Tibial nerve (tissue), 4 donors: ENCODE data around the gene FADS6.

Experiments
- EP300 ChIP-seq, 2 donors: sonication (generic); formaldehyde crosslinking; IDR thresholded peaks; one replicate each; pipeline ENCODE4 v1.6.1; 2017; ENCODE audit warnings: antibody characterized with exemption in 2 of 2, mild to moderate bottlenecking in 1 of 2
- POLR2A ChIP-seq, 2 donors: fragments of 450-650 bp; IDR thresholded peaks; one replicate each; pipeline ENCODE4 v1.6.1; 2017; ENCODE audit warnings: antibody characterized with exemption in 2 of 2, mild to moderate bottlenecking in 2 of 2, moderate library complexity in 2 of 2
- TF ChIP-seq, protein P1 (sequence below), 5 experiments: fragments of 200-600 bp in 3 of 5; fragments of 450-650 bp in 2 of 5; sonication (generic) in 3 of 5; IDR thresholded peaks; one replicate each; pipeline ENCODE4 v1.5.1; 2016 to 2019; ENCODE audit warnings: antibody characterized with exemption in 5 of 5, mild to moderate bottlenecking in 3 of 5, moderate library complexity in 2 of 5

DNA sequence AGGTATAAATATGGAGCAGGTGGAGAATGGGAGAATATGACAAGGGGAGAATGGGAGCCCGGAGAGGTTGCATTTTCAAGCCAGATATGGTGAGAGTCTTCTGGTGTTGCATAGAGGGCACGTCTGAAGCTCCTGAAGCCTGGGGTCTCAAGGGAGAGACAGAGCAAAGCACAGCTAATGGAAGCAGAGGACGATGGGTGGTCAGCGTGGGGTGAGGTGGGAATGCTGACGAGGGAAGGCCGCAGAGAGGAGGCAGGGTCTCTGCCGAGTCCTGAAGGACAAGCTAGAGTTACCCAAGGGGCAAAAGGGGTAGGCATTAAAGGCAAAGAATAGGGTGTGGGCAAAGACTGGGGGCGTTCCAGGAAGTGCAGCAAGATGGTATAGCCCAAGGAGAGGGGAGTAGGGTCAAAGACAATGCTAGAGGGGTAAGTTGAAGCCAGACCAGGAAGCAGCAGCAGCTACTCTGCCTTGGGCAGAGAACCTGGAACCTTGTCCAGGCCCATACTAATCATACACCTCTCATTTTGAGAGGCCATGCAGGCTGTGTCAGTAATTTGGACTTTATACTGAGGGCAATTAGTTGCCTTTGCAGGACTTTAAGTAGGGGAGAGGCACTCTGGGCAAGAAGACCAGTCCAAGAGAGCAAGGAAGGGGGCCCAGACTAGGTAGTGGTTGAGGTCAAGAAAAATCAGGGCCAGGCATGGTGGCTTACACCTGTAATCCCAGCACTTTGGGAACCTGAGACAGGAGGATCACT lies 44.9 kb upstream of the FADS6 start:
- no peak for TF ChIP-seq POLR2A (IDR thresholded peaks at IDR 0.05)
- TF ChIP-seq, protein P1, sequence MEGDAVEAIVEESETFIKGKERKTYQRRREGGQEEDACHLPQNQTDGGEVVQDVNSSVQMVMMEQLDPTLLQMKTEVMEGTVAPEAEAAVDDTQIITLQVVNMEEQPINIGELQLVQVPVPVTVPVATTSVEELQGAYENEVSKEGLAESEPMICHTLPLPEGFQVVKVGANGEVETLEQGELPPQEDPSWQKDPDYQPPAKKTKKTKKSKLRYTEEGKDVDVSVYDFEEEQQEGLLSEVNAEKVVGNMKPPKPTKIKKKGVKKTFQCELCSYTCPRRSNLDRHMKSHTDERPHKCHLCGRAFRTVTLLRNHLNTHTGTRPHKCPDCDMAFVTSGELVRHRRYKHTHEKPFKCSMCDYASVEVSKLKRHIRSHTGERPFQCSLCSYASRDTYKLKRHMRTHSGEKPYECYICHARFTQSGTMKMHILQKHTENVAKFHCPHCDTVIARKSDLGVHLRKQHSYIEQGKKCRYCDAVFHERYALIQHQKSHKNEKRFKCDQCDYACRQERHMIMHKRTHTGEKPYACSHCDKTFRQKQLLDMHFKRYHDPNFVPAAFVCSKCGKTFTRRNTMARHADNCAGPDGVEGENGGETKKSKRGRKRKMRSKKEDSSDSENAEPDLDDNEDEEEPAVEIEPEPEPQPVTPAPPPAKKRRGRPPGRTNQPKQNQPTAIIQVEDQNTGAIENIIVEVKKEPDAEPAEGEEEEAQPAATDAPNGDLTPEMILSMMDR (IDR thresholded peaks at IDR 0.05) = no peak
- TF ChIP-seq EP300 (IDR thresholded peaks at IDR 0.05) = no peak
